Hematopoietic multipotent progenitor cell treated with erythropoietin and hydrocortisone succinate and interleukin-3 and kit ligand, for 4 days (in vitro differentiated cells): ENCODE data around the gene SLC3A2.
"Not testable (repeated sequence)": the region's sequence is repeated elsewhere in the genome, so short reads cannot be mapped to it uniquely, and the experiment has no call there.

Source experiments
- DNase-seq: peaks from one replicate; pipeline ENCODE4 v3.0.0-alpha.2; 2015

Gene SLC3A2

DNA sequence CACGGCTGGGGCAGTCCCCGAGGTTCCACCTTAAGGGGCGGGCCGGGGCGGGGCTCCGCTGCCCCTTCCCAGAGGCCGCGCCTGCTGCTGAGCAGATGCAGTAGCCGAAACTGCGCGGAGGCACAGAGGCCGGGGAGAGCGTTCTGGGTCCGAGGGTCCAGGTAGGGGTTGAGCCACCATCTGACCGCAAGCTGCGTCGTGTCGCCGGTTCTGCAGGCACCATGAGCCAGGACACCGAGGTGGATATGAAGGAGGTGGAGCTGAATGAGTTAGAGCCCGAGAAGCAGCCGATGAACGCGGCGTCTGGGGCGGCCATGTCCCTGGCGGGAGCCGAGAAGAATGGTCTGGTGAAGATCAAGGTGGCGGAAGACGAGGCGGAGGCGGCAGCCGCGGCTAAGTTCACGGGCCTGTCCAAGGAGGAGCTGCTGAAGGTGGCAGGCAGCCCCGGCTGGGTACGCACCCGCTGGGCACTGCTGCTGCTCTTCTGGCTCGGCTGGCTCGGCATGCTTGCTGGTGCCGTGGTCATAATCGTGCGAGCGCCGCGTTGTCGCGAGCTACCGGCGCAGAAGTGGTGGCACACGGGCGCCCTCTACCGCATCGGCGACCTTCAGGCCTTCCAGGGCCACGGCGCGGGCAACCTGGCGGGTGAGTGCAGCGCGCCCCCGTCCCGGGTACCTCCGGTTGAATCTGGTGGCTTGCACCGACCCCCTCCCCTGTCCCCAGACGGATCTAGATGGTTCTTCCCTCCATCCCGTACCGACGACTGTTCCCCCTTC lies at the start of gene SLC3A2:
Gene SLC3A2 (plus strand): TSS at position 94 of the 776 bp plus-strand sequence. CDS start 128 bp downstream, at position 222.
- peak; percentile 97 for DNase-seq

GRCh38 chr11:62830904-62831519 lies 49.7 kb upstream of the SLC3A2 start:
- peak; percentile 83 for DNase-seq

GRCh38 chr11:62831520-62832335 lies 49.0 kb upstream of the SLC3A2 start, which contains the start of gene STX5:
STX5 (minus strand) TSS chr11:62832051; CDS start chr11:62831243, 808 bp downstream.
- peak; percentile 100 for DNase-seq

DNA sequence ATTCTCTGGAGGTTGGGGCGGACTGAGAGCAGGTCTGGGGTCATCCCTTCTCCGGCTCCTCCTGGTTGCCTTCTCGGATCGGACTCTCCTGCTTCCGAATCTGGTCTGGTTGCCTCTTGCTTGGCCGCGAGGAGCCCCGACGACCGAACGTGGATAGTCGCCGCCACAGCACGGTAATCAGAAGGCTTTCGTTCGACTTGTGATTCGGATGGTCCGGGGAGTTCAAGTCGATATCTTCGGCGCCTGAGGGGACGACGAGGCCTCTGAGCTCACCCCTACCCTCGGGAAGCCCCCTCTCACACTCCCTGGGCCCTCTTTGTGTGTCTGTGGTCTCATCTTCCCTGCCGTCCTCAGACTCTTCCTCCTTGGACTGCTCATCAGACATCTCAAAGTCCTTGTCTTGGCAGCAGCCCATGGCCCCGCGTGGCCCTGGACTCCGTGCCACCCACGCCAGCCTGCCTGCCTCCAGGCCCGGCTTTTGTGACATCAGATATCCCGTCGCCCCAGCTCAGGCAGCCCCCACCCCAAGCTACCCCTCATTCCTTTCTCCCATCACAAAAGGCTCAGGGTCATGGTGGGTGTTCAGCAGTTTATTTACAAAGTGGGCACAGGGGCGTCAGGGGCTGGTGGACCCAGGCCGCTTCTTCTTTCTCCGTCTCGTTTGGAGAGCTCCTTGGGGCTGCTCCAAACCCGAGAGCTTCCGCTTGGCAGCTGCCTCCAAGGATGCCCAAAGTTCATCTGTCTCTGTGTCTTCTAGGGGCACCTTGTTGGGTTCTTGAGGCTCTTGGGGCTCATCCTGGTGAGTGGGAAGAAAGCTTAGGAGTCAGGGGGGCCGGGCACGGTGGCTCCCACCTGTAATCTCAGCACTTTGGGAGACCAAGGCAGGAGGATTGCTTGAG lies 48.1 kb upstream of the SLC3A2 start, which contains the start of gene TEX54:
Gene TEX54 (minus strand): TSS at position 506 of the 899 bp plus-strand sequence.
- DNase-seq, result no peak

DNA sequence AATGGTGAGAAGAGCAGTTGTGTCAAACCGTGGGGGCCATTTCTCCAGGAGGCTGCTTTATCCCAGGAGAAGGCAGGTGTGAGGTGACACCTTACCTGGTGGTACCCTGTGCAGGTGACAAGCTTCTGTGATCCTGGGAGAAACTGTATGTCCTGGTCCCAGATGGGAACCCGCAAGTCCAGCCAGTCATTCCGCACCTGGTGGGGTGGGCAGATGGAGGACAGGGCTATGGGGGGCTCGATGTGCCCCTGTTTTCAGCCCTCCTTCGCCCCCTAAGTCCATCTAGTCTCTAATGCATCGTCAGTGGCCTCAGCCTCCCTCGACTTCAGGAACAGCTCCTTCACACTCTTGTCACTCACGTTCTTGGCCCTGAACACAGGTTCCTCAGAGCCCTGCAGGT lies 45.4 kb upstream of the SLC3A2 start:
- no peak for DNase-seq

DNA sequence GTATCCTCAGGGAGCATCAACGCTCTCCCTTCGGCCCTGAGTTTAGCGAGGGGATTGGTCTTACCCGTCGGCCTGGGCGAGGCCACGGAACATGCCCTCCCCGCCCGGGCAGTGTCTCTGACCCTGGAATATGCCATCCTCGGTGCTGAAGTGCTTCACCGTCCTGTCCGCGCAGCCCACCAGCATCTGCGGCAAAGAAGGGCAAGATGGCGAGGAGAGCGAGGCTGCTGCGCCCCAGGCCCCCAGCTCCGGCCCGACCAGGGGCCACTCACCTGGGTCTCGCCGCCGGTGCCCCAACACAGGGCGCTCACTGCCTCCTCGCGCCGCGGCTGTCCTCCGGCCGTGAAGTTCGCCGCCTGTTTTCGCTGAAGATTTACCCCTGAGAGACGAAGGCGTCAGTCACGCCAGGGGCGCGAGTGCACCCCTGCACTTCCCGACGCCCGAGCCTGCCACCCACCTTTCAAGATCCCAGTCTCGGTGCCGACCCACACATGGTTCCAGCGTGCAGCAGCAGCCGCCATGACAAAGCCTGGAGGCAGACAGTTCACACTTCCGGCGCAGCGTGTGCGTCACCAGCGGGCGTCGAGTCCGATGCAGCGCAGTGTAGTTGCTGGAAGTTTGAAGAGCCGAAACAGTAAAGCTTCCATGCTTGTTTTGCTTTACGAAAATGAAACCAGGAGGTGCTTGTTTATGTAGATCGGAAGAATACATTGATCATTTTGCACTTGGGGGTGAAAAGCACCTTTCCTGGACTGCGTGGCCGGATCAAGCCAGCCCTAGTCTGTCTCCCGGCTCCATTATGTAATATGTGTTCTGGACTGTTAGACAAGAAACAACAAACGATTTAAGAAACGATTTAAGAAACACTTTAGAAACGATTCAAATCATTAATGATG lies 41.4 kb upstream of the SLC3A2 start, which contains the start of gene WDR74:
Gene WDR74 (minus strand): TSS at position 541 of the 896 bp plus-strand sequence. CDS start 20 bp downstream, at position 521.
- DNase-seq, result peak; percentile 98

DNA sequence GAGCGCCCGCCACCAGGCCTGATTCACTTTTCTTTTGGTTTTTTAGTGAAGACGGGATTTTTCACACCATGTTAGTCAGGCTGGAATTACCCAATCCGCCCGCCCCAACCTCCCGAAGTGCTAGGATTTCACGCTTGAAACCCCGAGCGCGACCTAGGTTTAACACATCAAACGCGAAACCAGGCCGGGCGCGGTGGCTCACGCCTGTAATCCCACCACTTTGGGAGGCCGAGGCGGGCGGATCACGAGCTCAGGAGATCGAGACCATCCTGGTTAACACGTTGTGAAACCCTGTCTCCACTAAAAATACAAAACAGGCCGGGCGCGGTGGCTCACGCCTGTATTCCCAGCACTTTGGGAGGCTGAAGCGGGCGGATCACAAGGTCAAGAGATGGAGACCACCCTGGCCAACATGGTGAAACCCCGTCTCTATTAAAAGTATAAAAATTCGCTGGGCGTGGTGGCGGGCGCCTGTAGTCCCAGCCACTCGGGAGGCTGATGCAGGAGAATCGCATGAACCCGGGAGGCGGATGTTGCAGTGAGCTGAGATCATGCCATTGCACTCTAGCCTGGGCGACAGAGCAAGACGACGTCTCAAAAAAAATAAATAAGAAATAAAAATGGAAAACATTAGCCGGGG lies 39.9 kb upstream of the SLC3A2 start:
- DNase-seq, result peak; percentile 77

GRCh38 chr11:62841361-62842170 lies 39.1 kb upstream of the SLC3A2 start:
- peak; percentile 99 for DNase-seq

- DNase-seq, result peak; percentile 58
Observed at GRCh38 chr11:62842171-62842741, 38.4 kb upstream of the SLC3A2 start.

GRCh38 chr11:62842891-62843290 lies 37.8 kb upstream of the SLC3A2 start:
- not testable (repeated sequence) for DNase-seq

- no peak for DNase-seq
Observed at GRCh38 chr11:62843466-62843865, 37.2 kb upstream of the SLC3A2 start.

- no peak for DNase-seq
Observed at GRCh38 chr11:62844154-62844553, 36.5 kb upstream of the SLC3A2 start.

GRCh38 chr11:62846177-62846576 lies 34.5 kb upstream of the SLC3A2 start:
- DNase-seq, result no peak

- DNase-seq, result no peak
Observed at GRCh38 chr11:62847767-62848314, 32.9 kb upstream of the SLC3A2 start.

DNA sequence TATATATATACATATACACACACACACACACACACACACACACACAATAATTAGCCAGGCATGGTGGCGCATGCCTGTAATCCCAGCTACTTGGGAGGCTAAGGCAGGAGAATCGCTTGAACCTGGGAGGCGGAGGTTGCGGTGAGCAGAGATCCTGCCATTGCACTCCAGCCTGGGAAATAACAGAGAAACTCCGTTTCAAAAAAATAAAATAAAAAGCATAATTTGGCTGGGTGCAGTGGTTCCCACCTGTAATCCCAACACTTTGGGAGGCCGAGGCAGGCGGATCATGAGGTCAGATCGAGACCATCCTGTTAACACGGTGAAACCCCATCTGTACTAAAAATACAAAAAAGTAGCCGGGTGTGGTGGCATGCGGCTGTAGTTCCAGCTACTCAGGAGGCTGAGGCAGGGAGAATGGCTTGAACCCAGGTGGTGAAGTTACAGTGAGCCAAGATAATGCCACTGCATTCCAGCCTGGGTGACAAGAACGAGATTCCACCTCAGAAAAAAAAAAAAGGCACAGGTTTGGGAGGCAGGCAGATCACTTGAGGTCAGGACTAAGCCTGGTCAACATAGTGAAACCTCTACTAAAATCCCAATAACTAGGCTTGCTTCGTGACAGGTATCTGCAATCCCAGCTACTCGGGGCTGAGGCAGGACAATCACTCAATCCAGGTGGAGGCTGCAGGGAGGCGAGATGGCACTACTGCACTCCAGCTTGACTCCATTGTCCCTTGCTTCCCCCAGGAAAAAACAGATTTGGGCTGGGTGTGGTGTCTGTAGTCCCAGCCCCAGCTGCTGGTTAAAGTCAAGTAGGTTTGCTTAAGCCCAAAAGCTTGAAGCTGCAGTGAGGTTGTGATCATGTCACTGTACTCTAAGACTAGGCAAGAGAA lies 29.5 kb upstream of the SLC3A2 start:
- peak; percentile 71 for DNase-seq

- DNase-seq, result no peak
Observed at GRCh38 chr11:62851807-62852522, 28.7 kb upstream of the SLC3A2 start.
